Measurements from ENCODE around the gene COMTD1. TPM values are rescaled to one million over a fixed set of nuclear protein-coding genes. Genes with fewer than 3 reads are reported as not detected.
"Not testable (repeated sequence)": the region's sequence is repeated elsewhere in the genome, so short reads cannot be mapped to it uniquely, and the experiment has no call there.

COMTD1 gene
- total RNA-seq, 2 donors from 2014 or later, result 26.8 to 49.3 TPM

DNA sequence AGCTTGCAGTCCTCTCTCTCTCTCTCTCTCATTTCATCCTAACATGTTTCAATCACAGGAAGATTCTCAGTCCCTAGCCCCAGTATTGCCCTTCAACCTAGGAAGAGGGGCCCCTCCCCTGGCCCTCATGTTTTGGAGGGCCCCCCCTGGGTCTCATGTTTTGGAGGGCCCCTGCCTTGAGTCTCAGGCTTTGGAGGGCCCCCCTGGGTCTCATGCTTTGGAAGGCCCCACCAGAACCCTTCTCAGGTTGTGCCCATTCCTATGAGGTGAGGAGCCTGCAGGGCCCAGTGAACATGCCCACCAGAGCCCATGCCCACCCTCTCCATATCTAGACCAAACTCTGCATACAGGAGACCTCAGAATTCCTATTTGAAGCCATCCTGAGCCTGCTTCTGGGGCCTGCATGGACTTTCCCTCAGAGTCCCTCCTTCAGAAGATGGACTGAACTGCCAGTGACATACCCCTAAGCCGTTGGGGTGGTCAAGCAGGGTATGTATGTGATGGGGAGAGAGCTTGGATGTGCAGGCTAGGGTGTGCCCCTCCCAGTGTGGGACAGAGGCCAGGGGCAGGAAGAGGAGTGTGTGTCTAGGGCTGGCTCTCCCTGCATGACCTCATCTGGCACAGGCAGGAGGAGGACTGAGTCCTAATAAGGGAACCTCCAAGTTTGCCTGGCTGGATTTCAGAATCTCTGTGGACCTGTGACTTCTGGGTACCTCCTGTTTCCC is 33.3 kb downstream of the COMTD1 start:
- Histone ChIP-seq H3K4me1 (replicated peaks) (no peaks in the 10 kb centered on the region), H3K36me3 (no peaks in the 10 kb centered on the region), H3K27me3 (replicated peaks; ENCODE audit: insufficient read depth) (no peaks in the 10 kb centered on the region), H3K4me3 (no peak overlapping the region), H3K9me3 (no peaks in the 10 kb centered on the region), H3K27ac (peak overlapping the region; percentile 12 to 16)
- TF ChIP-seq, protein P1, sequence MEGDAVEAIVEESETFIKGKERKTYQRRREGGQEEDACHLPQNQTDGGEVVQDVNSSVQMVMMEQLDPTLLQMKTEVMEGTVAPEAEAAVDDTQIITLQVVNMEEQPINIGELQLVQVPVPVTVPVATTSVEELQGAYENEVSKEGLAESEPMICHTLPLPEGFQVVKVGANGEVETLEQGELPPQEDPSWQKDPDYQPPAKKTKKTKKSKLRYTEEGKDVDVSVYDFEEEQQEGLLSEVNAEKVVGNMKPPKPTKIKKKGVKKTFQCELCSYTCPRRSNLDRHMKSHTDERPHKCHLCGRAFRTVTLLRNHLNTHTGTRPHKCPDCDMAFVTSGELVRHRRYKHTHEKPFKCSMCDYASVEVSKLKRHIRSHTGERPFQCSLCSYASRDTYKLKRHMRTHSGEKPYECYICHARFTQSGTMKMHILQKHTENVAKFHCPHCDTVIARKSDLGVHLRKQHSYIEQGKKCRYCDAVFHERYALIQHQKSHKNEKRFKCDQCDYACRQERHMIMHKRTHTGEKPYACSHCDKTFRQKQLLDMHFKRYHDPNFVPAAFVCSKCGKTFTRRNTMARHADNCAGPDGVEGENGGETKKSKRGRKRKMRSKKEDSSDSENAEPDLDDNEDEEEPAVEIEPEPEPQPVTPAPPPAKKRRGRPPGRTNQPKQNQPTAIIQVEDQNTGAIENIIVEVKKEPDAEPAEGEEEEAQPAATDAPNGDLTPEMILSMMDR (IDR thresholded peaks at IDR 0.05), result no peak
- TF ChIP-seq POLR2AphosphoS5 (IDR thresholded peaks at IDR 0.05) (no peak), POLR2A (IDR thresholded peaks at IDR 0.05) (no peak)
- intact Hi-C loops (cut with DNase I), result no loop called here
- 59% methylated on average over 1 of the region's 1 CpG for WGBS
- peak; percentile 7 for DNase-seq (ENCODE audit: low spot score)

DNA sequence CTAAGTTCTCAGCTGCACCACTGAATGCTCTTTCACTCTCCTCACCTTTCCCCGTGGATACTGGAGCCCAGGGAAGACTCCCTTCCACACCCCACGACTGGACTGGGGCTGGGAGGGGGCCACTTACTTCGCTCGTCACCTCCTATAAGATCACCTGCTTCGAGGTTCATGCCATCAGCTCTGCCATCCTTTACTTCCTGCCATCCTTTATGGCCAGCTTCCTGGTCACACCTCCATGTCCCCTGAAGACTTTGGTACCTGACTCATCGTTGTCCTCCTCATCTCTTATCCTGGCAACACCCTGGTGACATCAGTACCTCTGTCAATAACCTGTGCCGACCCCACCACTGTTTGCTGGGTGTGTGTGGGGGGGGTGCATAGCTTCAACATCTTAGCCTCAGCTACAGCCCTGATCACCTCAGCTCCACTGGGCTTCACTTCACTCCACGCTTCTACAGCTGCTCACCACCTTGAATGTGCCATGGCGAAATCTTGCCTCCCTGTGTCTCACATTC is 33.9 kb downstream of the COMTD1 start:
- Histone ChIP-seq H3K36me3 (no peaks in the 10 kb centered on the region), H3K27me3 (replicated peaks; ENCODE audit: insufficient read depth) (no peaks in the 10 kb centered on the region), H3K4me3 (no peak overlapping the region), H3K4me1 (replicated peaks) (no peaks in the 10 kb centered on the region), H3K27ac (no peak overlapping the region), H3K9me3 (no peaks in the 10 kb centered on the region)
- WGBS, result 85% methylated on average over 9 of the region's 9 CpGs
- intact Hi-C loops (cut with DNase I), result no loop called here
- TF ChIP-seq POLR2A (IDR thresholded peaks at IDR 0.05) (no peak), POLR2AphosphoS5 (IDR thresholded peaks at IDR 0.05) (no peak)
- TF ChIP-seq, protein P1 (IDR thresholded peaks at IDR 0.05), result no peak
- DNase-seq (ENCODE audit: low spot score), result no peak

DNA sequence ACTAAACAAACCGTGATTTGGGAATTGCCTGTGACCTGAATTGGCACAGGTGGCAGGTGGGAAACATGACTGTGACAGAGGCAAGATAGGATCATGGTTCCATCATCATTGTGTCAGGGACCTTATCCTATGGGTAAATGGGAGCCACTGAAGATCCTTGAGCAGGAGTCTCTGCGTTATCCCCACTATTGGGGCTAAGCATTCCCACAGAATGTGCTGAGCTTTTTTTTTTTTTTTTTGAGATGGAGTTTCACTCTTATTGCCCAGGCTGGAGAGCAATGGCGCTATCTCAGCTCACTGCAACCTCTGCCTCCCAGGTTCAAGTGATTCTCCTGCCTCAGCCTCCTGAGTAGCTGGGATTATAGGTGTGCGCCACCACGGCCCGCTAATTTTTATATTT is 35.8 kb downstream of the COMTD1 start:
- H3K4me1 ChIP-seq (replicated peaks); DNase-seq (ENCODE audit: low spot score); H3K9me3 ChIP-seq; H3K36me3 ChIP-seq; H3K27me3 ChIP-seq (replicated peaks; ENCODE audit: insufficient read depth); H3K4me3 ChIP-seq; H3K27ac ChIP-seq; intact Hi-C loops (cut with DNase I): not testable (repeated sequence)
- 93% methylated on average over 6 of the region's 6 CpGs for WGBS

DNA sequence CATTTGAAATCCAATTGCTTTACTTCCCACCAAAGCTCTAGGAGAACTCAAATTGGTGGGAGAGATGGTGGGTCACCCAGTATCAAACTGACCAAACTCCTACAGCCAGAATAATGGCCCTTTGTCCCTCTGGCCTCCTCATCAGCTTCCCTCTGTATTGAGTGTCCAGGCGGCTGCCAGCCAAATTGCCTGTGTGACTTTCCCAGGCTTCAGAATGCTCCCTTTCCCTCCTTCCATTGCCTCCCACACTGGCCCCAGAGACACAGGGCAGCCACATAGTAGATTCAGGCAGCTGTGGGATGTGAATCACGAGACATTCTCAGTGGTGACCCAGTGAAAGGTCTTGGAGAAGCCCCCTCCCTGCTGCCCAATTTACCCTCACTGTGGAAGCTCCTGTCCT is 37.9 kb downstream of the COMTD1 start:
- Histone ChIP-seq H3K4me1 (replicated peaks) (no peaks in the 10 kb centered on the region), H3K27me3 (replicated peaks; ENCODE audit: insufficient read depth) (no peaks in the 10 kb centered on the region), H3K36me3 (no peaks in the 10 kb centered on the region), H3K9me3 (no peaks in the 10 kb centered on the region), H3K4me3 (no peak overlapping the region), H3K27ac (no peak overlapping the region)
- no peak for DNase-seq (ENCODE audit: low spot score)
- TF ChIP-seq, protein P1 (IDR thresholded peaks at IDR 0.05), result no peak
- intact Hi-C loops (cut with DNase I), result no loop called here
- WGBS, result 92% methylated on average over 2 of the region's 2 CpGs

DNA sequence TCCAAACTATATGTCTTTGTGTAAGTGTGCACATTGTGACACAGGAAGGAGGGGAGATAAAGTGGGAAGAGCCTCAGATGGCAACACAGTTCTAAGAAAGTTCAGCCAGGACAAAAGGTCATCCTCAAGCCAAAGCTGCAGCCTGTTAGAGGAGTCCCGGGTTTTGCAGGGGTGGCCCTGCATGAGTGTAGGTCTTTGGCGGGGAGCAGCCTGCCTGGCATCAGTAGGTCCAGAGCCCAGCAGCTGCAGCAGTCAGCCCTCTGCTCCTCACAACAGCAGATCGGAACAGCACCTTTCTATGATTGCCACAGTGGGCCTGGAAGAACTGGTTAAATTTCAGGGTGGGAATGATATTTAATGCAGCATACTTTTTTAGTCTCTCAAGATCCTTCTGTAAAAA is 38.7 kb downstream of the COMTD1 start:
- TF ChIP-seq, protein P1 (IDR thresholded peaks at IDR 0.05), result no peak
- TF ChIP-seq POLR2A (IDR thresholded peaks at IDR 0.05) (no peak), POLR2AphosphoS5 (IDR thresholded peaks at IDR 0.05) (no peak)
- Histone ChIP-seq H3K4me1 (replicated peaks) (peaks cover under 1% of the 10 kb centered on the region), H3K9me3 (no peaks in the 10 kb centered on the region), H3K4me3 (no peak overlapping the region), H3K27me3 (replicated peaks; ENCODE audit: insufficient read depth) (no peaks in the 10 kb centered on the region), H3K27ac (no peak overlapping the region), H3K36me3 (no peaks in the 10 kb centered on the region)
- WGBS, result 95% methylated on average over 3 of the region's 3 CpGs
- intact Hi-C loops (cut with DNase I), result no loop called here
- no peak for DNase-seq (ENCODE audit: low spot score)

All from prostate gland (tissue), 2 donors.